Measurements from ENCODE around the gene ARHGDIB. TPM values are rescaled to one million over a fixed set of nuclear protein-coding genes. Genes with fewer than 3 reads are reported as not detected.

Gene ARHGDIB
- polyA plus RNA-seq (2011; rRNA removed) (22.7 and 31.7 TPM in 2 replicates), polyA minus RNA-seq (2011; rRNA and poly(A)+ RNA removed) (7.7 and 13.2 TPM in 2 replicates)

- CTCF ChIA-PET, result no interaction called here
- Histone ChIP-seq H3K36me3 (ENCODE audit: control insufficient read depth, insufficient read depth, low read length) (no peaks in the 10 kb centered on the region), H3K27me3 (ENCODE audit: control insufficient read depth, insufficient read depth, low read length) (no peaks in the 10 kb centered on the region), H3K4me3 (ENCODE audit: low read depth, low read length) (0 out of 2 replicates have a peak within 1 kb of the TSS, but pooled peaks have one; percentile 10)
- no peak for DNase-seq (ENCODE audit: low read depth)
- POLR2A ChIA-PET, result no interaction called here
- no peak for TF ChIP-seq CTCF (IDR thresholded peaks at IDR 0.05; ENCODE audit: insufficient read depth, low read depth, low read length)
Measured at GRCh38 chr12:14961466-14962152, at the start of gene ARHGDIB. TSS of gene ARHGDIB (minus strand) at chr12:14961601. CDS start at chr12:14950712, 10,889 bp downstream.

DNA sequence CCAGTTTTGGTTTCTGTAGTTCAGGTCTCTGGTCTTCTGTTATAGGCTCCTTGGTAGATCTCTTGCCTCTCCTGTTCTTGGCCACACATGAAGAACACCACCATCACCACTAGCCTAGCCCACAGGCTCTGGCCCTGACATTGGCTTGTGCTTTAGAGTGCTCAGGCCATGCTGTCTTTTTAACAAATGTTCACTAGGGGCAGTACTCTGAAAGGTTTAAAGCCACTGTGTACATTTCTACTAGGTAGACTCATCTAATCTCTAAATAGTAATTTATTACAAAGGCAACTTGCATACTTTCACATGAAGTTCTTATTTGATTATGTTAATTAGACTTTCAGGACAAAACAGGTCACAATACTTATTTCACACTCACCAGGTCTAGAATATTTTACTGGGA, 49.8 kb upstream of the ARHGDIB start:
- no peak overlapping the region for H3K4me3 ChIP-seq (ENCODE audit: low read depth, low read length)
- TF ChIP-seq CTCF (IDR thresholded peaks at IDR 0.05; ENCODE audit: insufficient read depth, low read depth, low read length), result 0 out of 2 replicates have a peak, but pooled peaks have one; percentile 8
- H3K36me3 ChIP-seq (ENCODE audit: control insufficient read depth, insufficient read depth, low read length), result no peaks in the 10 kb centered on the region
- H3K27me3 ChIP-seq (ENCODE audit: control insufficient read depth, insufficient read depth, low read length), result no peaks in the 10 kb centered on the region
- ChIA-PET CTCF (interaction anchor here (1.6 kb wide), 1 partner anchor 16 kb away, joined by 5 read pairs; no protein-coding TSS in a partner anchor), POLR2A (no interaction called here)
- no peak for DNase-seq (ENCODE audit: low read depth)

GRCh38 chr12:15007551-15007950, 46.1 kb upstream of the ARHGDIB start:
- no peaks in the 10 kb centered on the region for H3K36me3 ChIP-seq (ENCODE audit: control insufficient read depth, insufficient read depth, low read length)
- H3K4me3 ChIP-seq (ENCODE audit: low read depth, low read length), result no peak overlapping the region
- H3K27me3 ChIP-seq (ENCODE audit: control insufficient read depth, insufficient read depth, low read length), result peaks cover 6% of the 10 kb centered on the region
- no peak for DNase-seq (ENCODE audit: low read depth)
- CTCF ChIA-PET, result interaction anchor here (0.7 to 1.1 kb wide), 5 partner anchors 10 to 214 kb away, joined by 3 to 4 read pairs (median 3); partner anchors contain the start of gene RERG
- POLR2A ChIA-PET, result no interaction called here
- TF ChIP-seq CTCF (IDR thresholded peaks at IDR 0.05; ENCODE audit: insufficient read depth, low read depth, low read length), result no peak

- H3K4me3 ChIP-seq (ENCODE audit: low read depth, low read length), result no peak overlapping the region
- no peaks in the 10 kb centered on the region for H3K36me3 ChIP-seq (ENCODE audit: control insufficient read depth, insufficient read depth, low read length)
- ChIA-PET POLR2A (no interaction called here), CTCF (no interaction called here)
- no peak for DNase-seq (ENCODE audit: low read depth)
- peaks cover 9% of the 10 kb centered on the region for H3K27me3 ChIP-seq (ENCODE audit: control insufficient read depth, insufficient read depth, low read length)
- no peak for TF ChIP-seq CTCF (IDR thresholded peaks at IDR 0.05; ENCODE audit: insufficient read depth, low read depth, low read length)
Measured at GRCh38 chr12:15005064-15005463, 43.7 kb upstream of the ARHGDIB start.

DNA sequence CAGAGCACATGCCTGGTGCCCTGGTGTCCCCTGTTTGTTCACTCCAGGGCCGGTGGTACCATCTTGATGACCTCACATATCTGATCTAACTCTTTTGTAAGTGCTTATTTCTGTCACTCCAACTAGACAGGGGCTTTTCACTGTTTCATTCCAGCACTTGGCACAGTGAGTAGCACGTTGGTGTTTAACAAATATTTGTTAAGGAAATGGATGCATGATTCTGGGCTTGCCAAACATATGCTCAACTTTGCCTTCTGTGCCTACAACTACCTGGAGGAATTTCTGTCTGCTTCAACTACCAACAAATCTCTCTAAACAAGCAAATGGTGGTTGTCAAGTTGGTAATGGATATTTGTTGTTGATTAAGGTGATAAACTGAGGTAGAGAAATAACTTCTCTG, 43.0 kb upstream of the ARHGDIB start:
- no peak for TF ChIP-seq CTCF (IDR thresholded peaks at IDR 0.05; ENCODE audit: insufficient read depth, low read depth, low read length)
- POLR2A ChIA-PET, result no interaction called here
- Histone ChIP-seq H3K36me3 (ENCODE audit: control insufficient read depth, insufficient read depth, low read length) (no peaks in the 10 kb centered on the region), H3K27me3 (ENCODE audit: control insufficient read depth, insufficient read depth, low read length) (peaks cover 9% of the 10 kb centered on the region), H3K4me3 (ENCODE audit: low read depth, low read length) (no peak overlapping the region)
- no peak for DNase-seq (ENCODE audit: low read depth)
- CTCF ChIA-PET, result interaction anchor here (1.0 kb wide), 1 partner anchor 287 kb away, joined by 3 read pairs; no protein-coding TSS in a partner anchor

All from BJ (cell line).